LNCaP clone FGC (cell line): ENCODE measurements around the gene EHD4.
A peak's percentile ranks its signal among the peaks of the same experiment; 100 is the strongest.

Experiments used
- DNase-seq: peaks from one replicate; pipeline ENCODE4 v3.0.0-alpha.2; 2011; ENCODE audit warnings: low read depth
- H3K4me3 ChIP-seq: 2 replicates; pipeline ENCODE4 v1.5.1; 2011; ENCODE audit warnings: mild to moderate bottlenecking, low read depth, low read length, control low read depth
- TF ChIP-seq, protein P1 (sequence below): IDR thresholded peaks from 2 replicates; pipeline ENCODE4 v1.5.1; 2012; ENCODE audit warnings: mild to moderate bottlenecking; ENCODE audit not compliant: control insufficient read depth, insufficient read depth; ENCODE audit errors: extremely low read depth

Gene EHD4

DNA sequence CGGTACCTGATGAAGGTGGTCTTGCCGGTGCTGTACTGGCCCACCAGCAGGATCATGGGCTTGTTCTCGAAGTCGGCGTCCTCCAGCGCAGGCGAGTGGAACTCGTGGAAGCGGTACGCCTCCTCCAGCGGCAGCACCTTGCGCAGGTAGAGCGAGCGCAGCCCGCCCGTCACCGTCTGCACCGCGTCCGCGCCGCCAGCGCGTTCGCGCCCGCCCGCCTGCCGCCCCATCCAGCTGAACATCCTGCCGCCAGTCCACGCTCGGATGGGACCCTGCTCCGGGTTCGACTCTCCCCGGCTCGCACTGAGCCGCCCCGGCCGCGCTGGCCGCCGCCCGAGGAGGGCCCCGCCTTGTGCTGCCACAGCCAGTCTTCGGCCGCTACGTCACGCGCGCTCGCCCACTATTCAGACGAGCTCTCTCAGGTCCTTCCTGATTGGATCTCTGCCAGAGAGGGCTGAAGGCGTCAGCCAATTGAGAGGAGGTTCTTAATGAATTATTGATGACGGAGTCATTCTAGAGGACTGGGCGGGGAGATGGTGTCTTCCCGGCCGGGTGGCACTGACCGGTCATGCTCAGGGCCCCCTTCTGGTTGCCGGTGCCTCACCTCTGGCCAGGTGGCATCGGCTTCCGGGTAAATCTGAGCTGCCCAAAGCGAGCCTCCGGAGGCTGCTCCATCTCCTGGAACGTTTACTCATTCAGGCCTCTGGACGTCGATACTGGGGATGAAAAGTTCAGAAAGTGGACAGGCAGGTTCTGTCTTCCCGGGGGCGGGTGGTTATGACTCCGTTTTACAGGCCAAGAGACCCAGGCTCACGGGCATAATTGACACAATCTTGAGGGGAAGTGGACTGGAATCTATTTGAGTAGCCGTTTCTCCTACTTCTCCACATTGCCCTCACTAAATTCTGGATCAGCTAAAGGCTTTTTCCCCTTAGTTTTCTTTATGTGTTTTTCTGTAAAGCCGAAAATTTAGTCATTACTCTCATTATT is at the start of gene EHD4:
TSS of gene EHD4 (minus strand) at position 305 of the 990 bp plus-strand sequence. CDS start at position 242, 63 bp downstream.
- peak; percentile 99 for DNase-seq
- TF ChIP-seq, protein P1, sequence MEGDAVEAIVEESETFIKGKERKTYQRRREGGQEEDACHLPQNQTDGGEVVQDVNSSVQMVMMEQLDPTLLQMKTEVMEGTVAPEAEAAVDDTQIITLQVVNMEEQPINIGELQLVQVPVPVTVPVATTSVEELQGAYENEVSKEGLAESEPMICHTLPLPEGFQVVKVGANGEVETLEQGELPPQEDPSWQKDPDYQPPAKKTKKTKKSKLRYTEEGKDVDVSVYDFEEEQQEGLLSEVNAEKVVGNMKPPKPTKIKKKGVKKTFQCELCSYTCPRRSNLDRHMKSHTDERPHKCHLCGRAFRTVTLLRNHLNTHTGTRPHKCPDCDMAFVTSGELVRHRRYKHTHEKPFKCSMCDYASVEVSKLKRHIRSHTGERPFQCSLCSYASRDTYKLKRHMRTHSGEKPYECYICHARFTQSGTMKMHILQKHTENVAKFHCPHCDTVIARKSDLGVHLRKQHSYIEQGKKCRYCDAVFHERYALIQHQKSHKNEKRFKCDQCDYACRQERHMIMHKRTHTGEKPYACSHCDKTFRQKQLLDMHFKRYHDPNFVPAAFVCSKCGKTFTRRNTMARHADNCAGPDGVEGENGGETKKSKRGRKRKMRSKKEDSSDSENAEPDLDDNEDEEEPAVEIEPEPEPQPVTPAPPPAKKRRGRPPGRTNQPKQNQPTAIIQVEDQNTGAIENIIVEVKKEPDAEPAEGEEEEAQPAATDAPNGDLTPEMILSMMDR = peak; percentile 63
- peak within 1 kb of the TSS; percentile 77 for H3K4me3 ChIP-seq

DNA sequence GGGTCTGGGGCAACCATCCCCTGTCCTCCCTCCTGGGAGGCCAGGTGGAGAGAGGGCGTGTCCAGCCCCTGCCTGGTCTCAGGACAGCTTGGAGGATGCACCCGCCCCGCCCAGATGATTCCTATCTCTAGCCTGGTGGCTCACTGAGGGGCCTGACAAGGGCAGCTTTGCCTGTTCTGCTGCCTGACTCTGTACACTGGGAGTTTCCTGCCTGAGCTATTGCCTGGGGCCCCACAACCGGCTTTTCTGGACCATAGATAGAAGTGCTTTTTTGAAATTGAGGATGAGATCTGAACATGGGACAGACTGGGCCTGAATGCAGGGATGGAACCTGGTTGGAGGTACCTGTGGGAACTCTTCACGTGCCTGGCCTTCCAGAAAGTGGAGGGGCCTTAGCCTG is 49.2 kb upstream of the EHD4 start:
- TF ChIP-seq, protein P1 = no peak
- no peak overlapping the region for H3K4me3 ChIP-seq
- no peak for DNase-seq

GRCh38 chr15:42020713-42021273 is 48.4 kb upstream of the EHD4 start, which contains the start of gene PLA2G4E:
Gene PLA2G4E (minus strand): TSS chr15:42021042. CDS start chr15:42021030, 12 bp downstream.
- H3K4me3 ChIP-seq = no peak within 1 kb of the TSS
- TF ChIP-seq, protein P1 = no peak
- DNase-seq = no peak

DNA sequence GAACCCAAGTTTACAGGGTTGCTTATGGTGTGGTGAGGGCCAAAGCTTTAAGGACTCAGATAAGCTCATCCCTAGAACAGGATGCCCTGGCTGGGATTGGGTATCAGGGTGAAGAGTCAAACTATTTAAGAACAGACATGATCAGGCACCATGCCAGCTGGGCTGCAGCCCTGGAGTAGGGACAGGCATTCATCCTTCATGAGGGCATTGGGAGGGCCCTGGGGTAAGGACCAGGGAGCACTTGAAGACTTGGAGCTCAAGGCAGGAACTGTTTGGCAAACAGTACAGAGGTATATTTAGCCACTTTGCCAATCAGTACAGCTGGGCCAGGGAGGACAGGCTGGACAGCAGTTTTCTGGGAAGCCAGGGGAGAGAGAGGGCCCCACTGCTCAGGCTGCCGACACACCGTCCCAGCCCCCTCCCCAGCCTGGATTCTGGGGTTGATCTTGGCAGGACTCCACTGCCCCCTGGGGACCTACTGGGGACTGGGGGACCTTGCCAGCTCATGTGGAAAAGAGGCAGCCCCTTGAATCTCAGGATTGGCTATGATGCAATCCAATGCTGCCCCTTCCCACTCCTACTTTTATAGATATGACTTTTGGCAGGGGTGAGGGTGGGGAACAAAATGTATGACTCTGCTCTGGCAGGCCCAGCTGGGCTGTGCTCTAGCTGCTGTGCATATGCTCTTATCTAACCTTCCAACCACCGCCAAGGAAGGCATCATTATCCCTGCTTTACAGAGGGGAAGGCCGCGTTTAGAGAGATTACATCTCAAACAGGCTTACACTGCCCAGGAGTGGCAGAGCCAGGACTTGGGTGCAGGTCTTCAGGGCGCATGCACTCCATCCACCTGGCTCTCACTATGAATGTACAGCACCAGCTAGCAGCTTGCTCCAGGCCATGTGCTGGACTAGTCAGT is 46.2 kb upstream of the EHD4 start:
- DNase-seq = no peak
- no peak overlapping the region for H3K4me3 ChIP-seq
- TF ChIP-seq, protein P1 = no peak

DNA sequence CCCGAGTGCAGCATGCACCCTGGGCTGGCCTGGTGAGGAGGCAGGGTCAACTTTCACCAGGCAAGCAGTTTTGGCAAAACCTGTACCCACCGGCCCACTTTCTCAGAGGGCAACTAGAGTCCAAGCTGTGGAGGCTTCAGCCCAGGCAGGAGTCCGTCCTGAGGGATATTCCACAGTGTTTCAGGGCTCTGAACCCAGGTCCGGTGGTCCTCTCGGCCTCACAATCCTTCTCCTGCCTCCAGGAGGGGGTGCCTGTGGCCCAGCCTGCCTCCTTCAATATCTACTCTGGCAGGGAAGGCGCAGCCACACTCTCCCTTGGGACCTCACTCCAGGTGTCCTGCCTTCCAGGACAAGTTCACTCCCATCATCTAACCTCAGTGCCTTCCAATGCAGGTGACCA is 44.6 kb upstream of the EHD4 start:
- H3K4me3 ChIP-seq = no peak overlapping the region
- DNase-seq = no peak
- TF ChIP-seq, protein P1 = no peak

- DNase-seq = no peak
- TF ChIP-seq, protein P1 = no peak
- H3K4me3 ChIP-seq = no peak overlapping the region
Measured at GRCh38 chr15:42014406-42014805, 42.0 kb upstream of the EHD4 start.
